Measurements from ENCODE around the gene RNASET2.

The RNASET2 gene

DNA sequence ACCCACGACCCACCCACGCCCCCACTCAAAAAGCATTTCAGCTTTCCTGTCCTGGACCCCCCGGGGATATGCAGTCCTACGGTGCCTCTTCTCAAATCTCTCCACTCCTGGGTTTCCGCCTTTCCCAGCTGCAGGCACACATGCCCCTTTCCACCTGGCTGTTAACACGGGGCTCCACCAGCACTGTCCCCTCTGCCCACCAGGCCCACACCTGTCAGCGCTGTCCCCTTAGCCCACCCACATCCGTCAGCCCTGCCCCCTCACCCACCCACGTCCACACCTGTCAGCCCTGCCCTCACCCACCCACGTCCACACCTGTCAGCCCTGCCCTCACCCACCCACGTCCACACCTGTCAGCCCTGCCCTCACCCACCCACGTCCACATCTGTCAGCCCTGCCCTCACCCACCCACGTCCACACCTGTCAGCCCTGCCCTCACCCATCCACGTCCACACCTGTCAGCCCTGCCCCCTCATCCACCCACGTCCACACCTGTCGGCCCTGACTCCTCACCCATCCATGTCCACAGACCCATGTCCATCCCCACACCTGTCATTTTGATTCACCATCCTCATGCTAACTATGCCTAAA lies 11.6 kb downstream of the RNASET2 start:
- DNase-seq = no peak

DNA sequence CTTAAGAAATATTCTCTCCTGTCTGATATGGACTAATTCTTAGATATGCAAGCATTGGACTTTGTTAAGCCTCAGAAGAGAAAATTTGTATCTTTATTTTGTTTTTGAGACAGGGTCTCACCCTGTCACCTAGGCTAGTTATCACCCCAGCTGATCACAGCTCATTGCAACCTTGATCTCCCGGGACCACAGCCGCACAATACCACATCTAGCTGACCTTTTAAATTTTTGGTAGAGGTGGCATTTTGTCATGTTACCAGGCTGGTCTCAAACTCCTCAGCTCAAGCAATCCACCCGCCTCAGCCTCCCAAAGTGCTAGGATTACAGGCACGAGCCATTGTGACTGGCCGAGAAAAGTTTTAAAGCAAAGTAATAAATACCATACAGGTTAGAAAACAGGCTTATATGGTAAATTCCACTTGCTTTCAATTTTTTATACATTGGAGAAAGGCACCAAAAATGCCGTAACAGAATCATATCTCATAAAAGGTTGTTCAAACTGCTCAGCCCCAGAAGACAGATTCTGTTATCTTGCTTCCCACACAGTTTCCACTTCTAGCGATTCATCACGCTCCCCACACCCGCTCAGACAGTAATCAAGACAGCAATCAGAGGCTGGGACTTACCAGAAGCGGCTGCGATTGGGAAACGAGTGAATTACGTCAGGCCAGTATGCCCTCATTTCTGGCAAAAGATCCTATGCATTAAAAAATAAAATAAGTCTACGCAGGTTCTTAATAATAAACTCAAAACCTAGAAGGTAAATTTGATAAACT lies 13.8 kb downstream of the RNASET2 start:
- no peak for DNase-seq

DNA sequence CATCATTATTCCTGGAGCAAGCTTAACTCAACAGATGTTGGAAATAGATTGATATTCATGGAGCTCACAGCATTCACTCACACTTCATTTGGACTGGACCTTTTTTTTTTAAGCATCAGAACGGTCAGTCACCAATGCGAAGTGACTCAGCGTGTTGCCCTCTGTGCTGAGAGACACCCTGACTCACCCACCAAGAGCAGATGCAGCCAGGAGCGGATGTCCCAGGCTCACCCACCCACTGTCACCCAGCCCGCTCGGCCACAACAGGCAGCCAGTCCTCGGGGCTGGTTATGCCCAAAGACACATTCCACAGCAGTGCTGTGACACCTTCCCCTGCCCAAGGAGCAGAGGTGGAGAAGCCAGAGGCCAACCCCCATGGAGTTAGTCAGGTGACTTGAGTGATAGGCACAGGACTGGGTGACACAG lies 15.7 kb downstream of the RNASET2 start:
- no peak for DNase-seq

DNA sequence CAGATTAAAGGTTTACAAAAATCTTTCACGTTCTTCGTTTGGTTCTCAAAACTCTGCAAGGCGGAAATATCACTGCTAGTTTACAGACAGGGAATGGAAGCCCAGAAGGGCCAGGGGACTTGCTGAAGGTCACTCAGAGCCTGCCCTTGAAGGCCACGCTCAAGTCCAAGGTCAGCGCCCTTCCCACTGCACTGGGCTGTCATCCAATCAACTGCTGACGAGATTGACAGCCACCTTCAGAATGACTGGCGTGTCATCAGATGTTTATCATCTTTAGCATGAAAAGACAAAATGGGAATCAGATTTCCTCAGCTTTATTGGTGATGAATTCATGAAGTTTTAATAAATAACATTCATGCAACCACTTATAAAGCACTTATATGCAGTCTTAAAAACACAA lies 16.5 kb downstream of the RNASET2 start:
- DNase-seq = no peak

DNA sequence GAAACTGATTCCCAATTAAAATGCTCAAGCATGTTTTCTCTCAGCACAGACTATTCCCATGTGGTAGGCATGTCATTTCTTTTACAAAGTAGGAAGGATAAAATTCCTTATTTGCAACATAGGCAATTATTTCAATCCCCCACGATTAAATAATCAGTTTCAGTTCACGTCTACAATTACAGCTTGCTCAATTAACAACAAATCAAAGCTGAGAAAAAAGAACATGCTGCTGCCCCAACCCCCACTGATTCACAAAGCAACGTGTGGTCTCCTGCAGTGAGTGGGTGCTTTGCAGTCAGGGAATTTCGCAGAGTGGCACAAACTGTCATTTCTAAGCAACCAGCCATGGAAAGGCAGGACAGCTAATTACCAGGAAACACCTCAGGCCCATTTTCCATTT lies 17.0 kb downstream of the RNASET2 start:
- no peak for DNase-seq

DNA sequence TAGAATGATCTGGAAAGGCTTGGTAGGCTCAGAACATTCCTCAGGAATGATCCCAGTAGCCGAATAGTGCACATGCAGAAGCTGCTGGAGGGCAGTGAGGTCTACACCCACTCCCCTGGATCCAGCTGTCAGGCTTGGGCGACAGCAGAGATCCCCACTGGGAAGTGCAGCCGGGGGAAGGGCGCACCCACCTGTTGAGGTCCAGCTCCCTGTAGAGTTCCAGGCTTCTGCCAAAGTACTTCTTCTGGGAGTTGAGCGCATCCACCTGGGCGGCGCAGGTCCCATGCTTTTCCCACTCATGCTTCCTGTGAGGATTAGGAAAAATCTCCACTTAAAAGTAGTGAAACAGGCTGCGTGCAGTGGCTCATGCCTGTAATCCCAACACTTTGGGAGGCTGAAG lies 17.6 kb downstream of the RNASET2 start:
- no peak for DNase-seq

DNA sequence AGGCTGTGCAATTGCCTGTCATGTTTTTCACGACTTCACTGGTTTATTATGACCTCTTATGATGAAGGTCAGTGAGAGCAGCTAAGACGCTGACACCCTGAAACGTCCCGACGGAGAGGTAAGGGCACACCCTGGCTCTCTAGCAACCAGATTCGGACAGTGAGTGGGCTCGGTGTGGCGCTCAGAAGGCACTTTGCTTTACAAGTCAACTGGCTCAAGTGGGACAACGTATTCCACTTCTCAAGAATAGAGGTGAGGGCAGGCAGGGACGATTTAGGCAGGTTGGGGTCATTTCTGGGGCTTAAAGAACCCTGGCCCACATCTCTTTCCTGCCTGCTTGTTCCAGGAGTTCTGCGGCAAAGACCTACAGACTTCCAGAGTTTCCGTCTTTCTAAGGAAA lies 18.2 kb downstream of the RNASET2 start:
- DNase-seq = no peak

DNA sequence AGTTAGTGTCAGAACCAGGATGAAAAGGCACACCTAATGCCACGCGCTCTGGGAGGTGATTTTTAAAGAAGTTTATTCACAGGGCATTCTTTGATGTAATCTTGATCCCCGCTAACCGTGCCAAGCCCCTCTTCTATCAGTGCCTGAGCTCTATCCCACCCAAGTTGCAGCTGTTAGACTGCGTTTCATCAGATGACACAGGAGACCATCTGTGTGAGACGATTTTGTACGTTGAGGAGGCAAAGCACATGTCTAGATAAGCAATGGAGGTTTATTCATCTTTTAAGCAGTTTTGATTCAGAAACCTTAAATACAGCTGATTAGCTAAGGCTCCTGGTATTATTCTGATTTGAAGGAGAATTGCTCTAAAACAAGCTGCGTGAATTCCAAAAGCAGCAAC lies 18.6 kb downstream of the RNASET2 start:
- DNase-seq = no peak

DNA sequence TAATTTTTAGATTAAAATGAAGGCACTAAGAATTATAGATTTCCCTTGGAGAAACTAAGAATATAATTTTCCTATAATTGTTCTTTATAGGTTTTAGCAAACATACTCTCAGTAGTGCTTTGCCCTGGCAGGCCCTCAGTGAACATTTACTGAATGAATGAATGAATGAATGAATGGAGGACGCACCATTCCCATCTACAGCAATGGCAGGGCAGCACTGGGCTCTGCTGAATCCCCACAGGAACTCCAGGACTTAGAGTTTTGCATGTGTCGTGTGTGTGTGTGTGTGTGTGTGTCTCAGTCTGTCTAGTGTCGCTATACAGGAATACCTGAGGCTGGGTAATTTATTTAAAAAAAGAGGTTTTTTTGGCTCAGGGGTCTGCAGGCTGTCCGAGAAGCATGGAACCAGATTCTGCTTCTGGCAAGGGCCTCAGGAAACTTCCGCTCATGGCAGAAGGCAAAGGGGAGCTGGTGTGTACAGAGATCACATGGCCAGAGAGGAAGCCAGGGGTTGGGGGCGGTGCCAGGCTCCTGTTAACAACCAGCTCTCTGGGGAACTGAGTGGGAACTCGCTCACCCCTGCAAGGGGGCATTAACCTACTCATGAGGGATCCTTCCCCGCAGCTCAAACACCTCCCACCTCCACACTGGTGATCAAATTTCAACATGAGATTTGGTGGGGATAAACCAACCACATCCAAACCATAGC lies 20.1 kb downstream of the RNASET2 start:
- no peak for DNase-seq

DNA sequence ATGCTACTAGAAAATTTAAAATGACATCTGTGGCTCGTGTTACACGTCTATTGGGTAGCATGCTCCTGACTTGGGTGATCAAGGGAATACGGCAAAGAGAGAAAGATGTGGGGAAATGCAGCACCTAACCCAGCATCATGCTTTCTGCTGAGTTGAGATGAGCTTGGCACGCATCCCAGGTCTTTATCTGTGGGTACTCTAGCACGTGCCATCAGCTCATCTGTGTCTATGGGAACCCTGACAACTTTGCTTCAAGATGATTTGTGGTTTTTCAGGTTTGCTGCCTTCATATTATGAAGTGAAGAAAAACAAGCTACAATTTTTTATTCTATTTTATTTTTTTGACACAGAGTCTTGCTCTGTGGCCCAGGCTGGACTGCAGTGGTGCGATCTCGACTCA lies 21.0 kb downstream of the RNASET2 start:
- DNase-seq = no peak

DNA sequence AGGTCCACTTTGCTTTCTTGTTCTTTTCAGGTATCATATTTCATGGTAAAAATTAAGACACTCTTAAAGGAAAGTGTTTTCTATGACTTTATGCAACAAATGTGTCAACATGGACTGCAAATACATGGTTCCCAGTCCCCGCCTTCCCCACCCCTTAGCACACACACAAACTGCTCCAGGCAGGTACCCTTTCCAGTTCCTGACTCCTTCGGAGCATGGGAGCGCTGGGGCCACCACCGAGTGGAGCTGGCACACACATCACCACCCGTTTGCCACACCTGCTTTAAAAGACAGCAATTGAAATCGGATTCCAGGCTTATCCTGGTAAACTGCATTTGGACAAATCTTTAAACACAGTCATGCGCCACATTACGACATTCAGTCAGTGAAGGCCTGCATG lies 22.2 kb downstream of the RNASET2 start:
- no peak for DNase-seq

DNA sequence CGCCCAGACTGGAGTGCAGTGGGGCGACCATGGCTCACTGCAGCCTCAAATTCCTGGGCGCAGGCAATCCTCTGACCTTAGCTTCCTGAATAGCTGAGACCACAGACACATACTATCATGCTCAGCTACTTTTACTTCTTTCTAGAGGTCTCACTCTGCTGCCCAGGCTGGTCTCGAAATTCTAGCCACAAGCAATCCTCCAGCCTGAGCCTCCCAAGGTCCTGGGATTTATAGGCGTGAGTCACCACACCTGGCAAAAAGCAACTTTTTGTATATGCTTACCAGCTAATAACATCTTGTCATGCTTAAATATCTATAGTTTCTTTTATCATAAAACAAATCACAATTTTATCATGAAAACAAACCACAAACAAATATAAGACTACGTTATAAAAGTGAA lies 23.0 kb downstream of the RNASET2 start:
- no peak for DNase-seq

DNA sequence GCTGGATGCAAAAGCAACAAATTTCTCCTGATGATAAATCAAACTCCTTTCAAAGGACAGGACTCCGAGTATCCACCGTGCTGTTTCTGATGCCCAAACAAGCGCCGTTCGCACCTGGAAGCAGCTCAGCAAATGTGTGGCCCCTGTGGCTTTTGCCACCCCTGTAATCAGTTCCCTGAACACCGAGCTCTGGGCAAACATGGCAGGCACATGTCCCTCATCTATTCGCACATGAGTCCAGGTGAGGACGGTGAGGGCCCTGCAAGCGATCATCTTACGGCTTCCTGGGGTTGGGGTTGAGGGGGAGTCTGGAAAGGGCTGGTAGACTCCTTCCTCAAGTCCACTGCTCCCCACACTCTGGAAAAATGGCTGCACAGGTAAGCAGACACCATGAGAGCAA lies 23.7 kb downstream of the RNASET2 start:
- DNase-seq = no peak

DNA sequence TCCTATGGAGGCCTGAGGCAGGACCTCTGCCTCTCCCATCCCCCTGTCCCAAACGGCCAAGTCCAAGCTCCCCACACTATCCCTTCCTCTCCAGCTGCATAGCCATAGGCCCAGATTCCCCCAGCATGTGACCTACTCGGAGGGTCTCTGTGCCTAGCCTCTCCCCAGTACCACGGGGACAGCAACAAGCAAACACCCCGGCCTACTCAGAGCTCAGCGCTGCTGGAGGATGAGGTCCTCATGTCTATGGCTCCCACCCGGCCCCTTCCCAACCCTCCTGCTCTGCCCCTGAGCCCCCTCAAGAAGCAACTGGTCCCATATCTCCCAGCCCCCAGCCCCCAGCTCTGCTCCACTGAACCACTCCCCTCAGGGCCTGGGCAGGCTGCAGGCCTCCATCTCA lies 24.2 kb downstream of the RNASET2 start:
- no peak for DNase-seq

DNA sequence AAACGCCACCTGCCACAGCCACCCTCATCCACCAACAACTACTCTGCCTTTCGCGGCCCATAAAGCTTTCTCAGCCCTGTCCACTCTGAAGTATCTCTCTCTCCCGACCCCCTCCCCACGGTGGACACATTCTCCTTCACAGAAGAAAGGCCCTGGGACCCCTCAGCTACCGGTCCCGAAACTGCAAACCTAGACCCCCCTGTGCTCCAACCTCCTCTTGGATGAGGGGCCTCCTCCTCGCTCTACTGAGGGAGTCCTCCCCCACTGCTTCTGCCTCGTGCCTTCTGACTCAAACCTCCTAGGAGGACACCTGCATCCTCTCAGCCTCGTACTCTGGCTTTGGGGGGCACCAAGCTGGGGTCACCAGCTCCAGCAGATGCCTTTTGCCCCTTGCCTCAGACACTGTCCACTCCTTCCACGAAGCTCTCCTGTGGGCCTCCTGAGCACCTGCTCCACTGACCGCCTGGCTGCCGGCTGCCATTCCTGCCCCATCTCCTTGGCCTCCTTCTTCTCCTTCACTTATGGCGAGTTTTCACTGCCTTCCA lies 24.9 kb downstream of the RNASET2 start:
- DNase-seq = no peak

DNA sequence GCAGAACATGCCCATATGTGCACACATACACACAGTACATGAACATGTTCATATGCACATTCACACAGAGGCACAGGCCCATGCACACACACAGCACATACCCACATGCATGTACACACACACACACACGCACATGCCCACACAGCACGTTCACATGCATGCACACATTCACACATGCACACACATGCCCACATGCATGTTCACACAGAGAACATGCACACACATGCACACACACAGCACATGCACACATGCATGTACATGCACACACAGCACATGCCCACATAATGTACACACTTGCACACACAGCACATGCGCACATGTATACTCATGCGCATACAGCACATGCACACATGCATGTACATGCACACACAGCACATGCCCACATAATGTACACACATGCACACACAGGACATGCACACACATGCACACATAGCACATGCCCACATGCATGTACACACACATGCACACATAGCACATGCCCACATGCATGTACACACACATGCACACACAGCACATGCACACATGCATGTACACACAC lies 25.9 kb downstream of the RNASET2 start:
- DNase-seq = no peak

DNA sequence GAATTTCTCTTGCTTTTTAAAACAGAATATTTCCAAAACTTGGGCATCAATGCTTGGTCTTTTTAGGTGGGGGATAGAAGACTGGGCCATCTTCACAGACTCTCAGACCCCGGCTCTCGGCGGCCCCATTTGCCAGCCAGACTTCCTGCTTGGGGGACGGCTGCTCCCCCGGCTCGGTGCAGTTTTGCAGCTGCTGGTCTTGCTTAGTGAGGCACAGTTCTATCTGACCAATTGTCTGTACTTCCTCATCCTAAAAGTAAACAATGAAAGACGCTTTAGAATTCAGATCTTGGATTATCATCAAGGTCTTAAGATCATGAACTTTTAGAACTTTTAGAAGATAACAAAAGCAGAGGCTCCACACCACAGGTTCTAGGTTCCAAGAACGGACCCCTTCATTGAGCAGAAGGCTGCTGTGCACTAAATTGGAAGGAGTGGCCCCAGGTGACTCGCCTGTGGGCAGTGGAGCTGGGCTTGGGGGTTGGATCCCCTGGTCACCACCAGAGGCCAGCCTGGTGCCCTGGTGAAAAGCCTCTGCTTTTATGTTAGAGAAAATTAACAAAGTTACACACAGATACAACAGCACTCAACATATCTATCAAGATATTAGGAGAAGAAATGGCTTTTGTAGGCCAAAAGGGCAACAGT lies 26.7 kb downstream of the RNASET2 start:
- no peak for DNase-seq

DNA sequence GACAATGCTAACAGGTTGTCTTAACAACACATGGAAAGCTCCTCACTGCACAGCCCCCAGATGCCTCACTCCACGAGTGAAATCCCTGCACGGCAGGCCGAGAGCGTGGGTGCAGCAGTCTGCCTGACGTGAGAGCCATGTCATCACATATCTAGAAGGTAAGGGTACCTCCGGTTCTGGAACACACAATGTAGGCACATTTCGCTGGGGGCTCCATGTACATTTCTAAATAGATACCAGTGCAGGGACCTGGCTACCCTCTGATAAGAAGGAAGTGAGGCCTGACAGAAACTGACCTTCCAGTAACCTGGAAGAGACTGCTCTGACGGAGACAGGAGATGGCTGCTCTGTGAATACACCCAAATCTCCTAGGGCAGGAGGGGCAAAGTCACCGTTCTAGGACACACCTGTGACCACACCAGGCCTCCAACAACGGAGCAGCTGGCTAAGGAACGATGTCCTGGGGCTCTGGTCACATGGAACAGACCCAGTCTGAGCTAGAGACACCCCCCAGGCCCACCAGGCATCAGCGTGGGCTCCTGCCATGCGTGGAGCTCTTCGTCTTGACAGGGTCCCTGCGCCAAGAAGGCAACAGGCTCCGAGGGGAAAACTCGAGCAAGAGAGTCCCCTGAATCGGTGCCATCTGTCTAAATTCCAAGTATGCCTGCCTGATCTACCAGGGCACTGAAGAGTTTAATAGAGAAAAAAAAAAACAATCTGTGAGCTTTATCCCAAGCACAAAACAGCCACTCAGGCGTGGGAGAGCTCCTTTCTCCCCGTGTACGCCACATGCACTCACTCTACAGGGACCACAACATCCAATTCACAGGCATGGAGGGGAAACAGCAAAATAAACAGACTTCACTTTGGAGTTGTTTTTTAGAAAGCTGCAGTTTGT lies 27.5 kb downstream of the RNASET2 start:
- no peak for DNase-seq

DNA sequence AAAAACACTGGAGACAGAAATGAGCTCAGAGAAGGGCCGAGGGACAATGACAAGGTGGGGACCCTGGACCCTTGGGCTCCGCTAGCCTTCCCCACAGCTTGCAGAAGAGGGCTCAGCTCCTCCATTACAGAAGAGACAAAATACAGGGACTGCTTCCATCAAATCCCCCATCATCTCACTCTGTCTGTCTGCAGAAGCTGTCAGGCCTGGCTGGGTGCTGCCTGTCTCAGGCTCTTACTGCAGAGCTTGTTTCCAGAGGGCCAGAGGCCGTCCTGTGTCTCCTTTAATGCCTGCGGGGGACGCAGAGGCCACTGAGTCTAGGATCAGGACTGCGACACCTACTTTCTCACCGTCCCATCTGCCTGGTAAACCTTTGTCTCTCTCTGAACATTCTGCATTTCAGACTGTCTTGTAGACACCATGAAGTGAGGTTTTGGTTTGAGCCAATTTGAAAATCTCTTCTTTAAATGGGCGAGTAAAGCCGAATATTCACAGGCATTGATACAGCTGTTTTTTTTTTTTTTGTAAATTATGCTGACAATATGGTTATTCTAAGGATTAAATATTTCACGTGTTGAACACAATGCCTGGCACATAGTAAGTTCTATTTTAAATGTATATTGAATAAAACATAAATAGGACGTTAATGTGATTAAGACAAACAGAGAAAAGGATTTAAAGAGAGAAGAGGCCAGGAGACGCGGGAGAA lies 28.3 kb downstream of the RNASET2 start:
- DNase-seq = no peak

DNA sequence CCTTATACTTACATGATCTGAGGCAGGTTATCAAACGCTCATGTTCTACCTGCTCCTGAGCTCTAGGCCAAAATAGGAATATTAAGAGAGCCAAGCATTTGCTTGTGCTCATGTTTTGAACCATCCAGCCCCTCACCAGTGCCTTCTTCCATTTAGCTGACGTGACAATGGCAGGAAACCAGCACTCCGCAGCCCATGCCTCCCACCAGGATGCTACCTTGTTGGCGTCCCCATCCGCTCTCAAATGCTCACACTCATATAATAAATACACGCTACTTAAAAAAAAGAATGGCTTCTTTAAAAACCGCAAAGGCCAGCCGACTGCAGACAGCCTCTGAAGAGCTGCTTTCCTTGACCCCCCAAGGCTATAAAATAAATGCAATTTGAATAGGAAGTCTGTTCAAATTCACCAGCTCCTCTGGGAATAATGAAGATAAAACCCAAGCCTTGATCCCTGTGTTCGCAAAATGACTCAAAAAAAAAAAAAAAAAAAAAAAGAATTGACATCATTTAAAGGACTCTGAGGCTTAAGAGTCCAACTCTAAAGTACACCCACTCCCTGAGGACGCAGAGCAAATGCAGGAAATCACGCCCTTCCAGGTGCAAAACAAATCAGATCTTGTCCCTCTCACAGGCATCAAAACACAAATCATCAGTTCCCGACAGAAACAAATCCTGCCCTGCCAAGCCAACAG lies 29.0 kb downstream of the RNASET2 start:
- no peak for DNase-seq

DNA sequence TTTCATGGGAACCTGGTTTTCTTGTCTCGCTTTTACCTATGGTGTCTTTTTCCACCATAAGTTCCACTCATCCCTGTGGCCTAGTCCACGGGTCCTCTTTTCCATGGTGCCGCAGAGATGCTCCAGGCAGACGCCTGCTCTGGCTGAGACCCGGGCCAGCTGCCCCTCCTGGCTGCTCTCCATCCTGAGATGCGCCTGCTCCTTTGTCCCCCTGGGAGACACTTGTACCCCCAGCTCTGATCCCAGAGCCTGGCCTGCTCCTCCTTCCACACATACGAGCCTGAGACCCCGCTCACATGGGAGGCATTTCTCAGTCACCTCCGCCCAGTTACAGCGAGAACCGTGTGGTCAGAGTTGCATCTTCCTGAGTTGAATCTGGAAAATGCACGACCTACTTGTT lies 29.6 kb downstream of the RNASET2 start:
- no peak for DNase-seq
